Endothelial cell of umbilical vein (primary cell): Measurements from ENCODE around the gene ADAM8. TPM values are rescaled to one million over a fixed set of nuclear protein-coding genes. Genes with fewer than 3 reads are reported as not detected.

Experiments used
- BruUV-seq: library from RNA; stranded (reverse); fragments of 400-500 nt; replicated peaks from 2 replicates; lab custom pipeline; 2021; lab: Mats Ljungman, UMichigan
- CTCF ChIA-PET: fragments of 300-600, 350-600 bp; sonication (Branson Sonifier 250); formaldehyde crosslinking; loops from one replicate; lab custom pipeline; 2021; ENCODE audit warnings: antibody characterized with exemption, inconsistent platforms; lab: Charles Lee
- POLR2A ChIA-PET: fragments of 300-600, 350-600 bp; sonication (Branson Sonifier 250); formaldehyde crosslinking; loops from one replicate; lab custom pipeline; 2021; ENCODE audit warnings: antibody characterized with exemption, inconsistent platforms; lab: Charles Lee
- DNase-seq: peaks from one replicate; pipeline ENCODE4 v3.0.0-alpha.2; 2011; ENCODE audit warnings: low read depth, low spot score
- FAIRE-seq: peaks from 2 replicates; lab custom pipeline; 2011; peaks lifted over from hg19 to GRCh38; lab: Jason Lieb, UNC
- H2AFZ ChIP-seq: 2 replicates; pipeline ENCODE4 v1.6.0; 2012; ENCODE audit warnings: low read depth, low read length, control low read depth, inconsistent platforms
- H3K27ac ChIP-seq: 2 replicates; pipeline ENCODE4 v1.5.1; 2011; ENCODE audit warnings: low read depth, mild to moderate bottlenecking, control low read depth, low read length, moderate library complexity; ENCODE audit not compliant: insufficient read depth
- H3K27me3 ChIP-seq, 2 experiments: 2 replicates each; pipeline versions ENCODE4 v1.6.0 to v1.6.1; 2011; ENCODE audit warnings: low read length in 2 of 2, mixed read lengths in 1 of 2; ENCODE audit not compliant: control insufficient read depth in 2 of 2, insufficient read depth in 2 of 2
- H3K36me3 ChIP-seq, 2 experiments: 2 replicates in 1 of 2; 3 replicates in 1 of 2; pipeline ENCODE4 v1.5.1; 2011; ENCODE audit warnings: low read length in 2 of 2, mild to moderate bottlenecking in 1 of 2, moderate library complexity in 1 of 2; ENCODE audit not compliant: control insufficient read depth in 2 of 2, insufficient read depth in 2 of 2; ENCODE audit errors: extremely low read depth in 1 of 2
- H3K4me1 ChIP-seq: 3 replicates; pipeline ENCODE4 v1.5.1; 2011; ENCODE audit warnings: mild to moderate bottlenecking, low read length; ENCODE audit not compliant: control insufficient read depth, insufficient read depth; ENCODE audit errors: extremely low read depth
- H3K4me2 ChIP-seq: 2 replicates; pipeline ENCODE4 v1.6.1; 2011; ENCODE audit warnings: low read length, control low read depth, mixed read lengths; ENCODE audit not compliant: insufficient read depth
- H3K4me3 ChIP-seq, 3 experiments: fragments of 200-600 bp in 1 of 3; sonication (generic), shearing (Covaris generic) in 1 of 3; replicated peaks in 1 of 3; 2 replicates each; pipeline ENCODE4 v1.5.1; 2011 to 2016; ENCODE audit warnings: control low read depth in 3 of 3, low read length in 3 of 3, mild to moderate bottlenecking in 2 of 3, inconsistent platforms in 1 of 3, low read depth in 1 of 3, moderate library complexity in 1 of 3; ENCODE audit not compliant: insufficient read depth in 1 of 3
- H3K79me2 ChIP-seq: 2 replicates; pipeline ENCODE4 v1.6.0; 2012; ENCODE audit warnings: low read length, inconsistent platforms; ENCODE audit not compliant: control insufficient read depth, insufficient read depth
- H3K9ac ChIP-seq: replicated peaks from 2 replicates; pipeline ENCODE3; 2011; ENCODE audit warnings: low read length, control low read depth; ENCODE audit not compliant: insufficient read depth; ENCODE audit errors: extremely low read depth
- H3K9me1 ChIP-seq: replicated peaks from 3 replicates; pipeline ENCODE4 v1.6.0; 2011; ENCODE audit warnings: mild to moderate bottlenecking, low read length; ENCODE audit not compliant: control insufficient read depth, insufficient read depth; ENCODE audit errors: extremely low read depth
- H3K9me3 ChIP-seq: replicated peaks from 2 replicates; pipeline ENCODE4 v1.5.1; 2012; ENCODE audit warnings: low read length, inconsistent platforms; ENCODE audit not compliant: control insufficient read depth, insufficient read depth
- H4K20me1 ChIP-seq: replicated peaks from 2 replicates; pipeline ENCODE3; 2011; ENCODE audit warnings: mild to moderate bottlenecking, low read length; ENCODE audit not compliant: control insufficient read depth, insufficient read depth; ENCODE audit errors: extremely low read depth
- CTCF ChIP-seq, 2 donors: IDR thresholded peaks; 1 replicate in 1 of 2; 2 replicates in 1 of 2; pipeline ENCODE4 v1.5.1; 2011; ENCODE audit warnings: low read length in 2 of 2, mild to moderate bottlenecking in 2 of 2, moderate library complexity in 2 of 2, control low read depth in 1 of 2, inconsistent platforms in 1 of 2, low read depth in 1 of 2; ENCODE audit not compliant: insufficient read depth in 1 of 2; ENCODE audit errors: extremely low read depth in 1 of 2
- EZH2 ChIP-seq: IDR thresholded peaks from 2 replicates; pipeline ENCODE4 v1.6.1; 2012; ENCODE audit warnings: borderline replicate concordance, low read depth, mild to moderate bottlenecking, moderate library complexity, low read length, inconsistent platforms; ENCODE audit not compliant: severe bottlenecking
- FOS ChIP-seq: IDR thresholded peaks from 2 replicates; pipeline ENCODE4 v1.6.1; 2011; ENCODE audit warnings: mild to moderate bottlenecking, low read length, moderate library complexity, borderline replicate concordance; ENCODE audit not compliant: insufficient read depth
- GATA2 ChIP-seq: IDR thresholded peaks from 2 replicates; pipeline ENCODE4 v1.7.0; 2011; ENCODE audit warnings: low read depth, mild to moderate bottlenecking, moderate library complexity, mixed read lengths, low read length; ENCODE audit not compliant: insufficient read length, insufficient read depth
- JUN ChIP-seq: IDR thresholded peaks from 2 replicates; pipeline ENCODE4 v1.6.1; 2011; ENCODE audit warnings: borderline replicate concordance, low read depth; ENCODE audit not compliant: insufficient read length, insufficient read depth
- MAX ChIP-seq: IDR thresholded peaks from 2 replicates; pipeline ENCODE4 v1.6.1; 2011; ENCODE audit not compliant: insufficient read depth, insufficient read length
- MYC ChIP-seq: IDR thresholded peaks from one replicate; pipeline ENCODE4 v1.6.1; 2011; ENCODE audit warnings: mild to moderate bottlenecking, low read depth, low read length
- POLR2A ChIP-seq: IDR thresholded peaks from 2 replicates; pipeline ENCODE4 v1.6.1; 2012; ENCODE audit warnings: low read depth, mild to moderate bottlenecking, control low read depth, low read length
- POLR2AphosphoS5 ChIP-seq: IDR thresholded peaks from 2 replicates; pipeline ENCODE4 v1.6.1; 2012; ENCODE audit warnings: low read depth, mild to moderate bottlenecking, control low read depth, low read length, moderate library complexity; ENCODE audit not compliant: insufficient read depth
- dilution Hi-C: fragments of 300-500 bp; cut with MboI; formaldehyde crosslinking; loops from one replicate; pipeline ENCODE4 v1.15.0; 2019; ENCODE audit warnings: low sequenced_read_pairs; ENCODE audit not compliant: extremely low pct_ligation_motif_present
- intact Hi-C: fragments of 100-400 bp; cut with micrococcal nuclease; formaldehyde crosslinking; loops from one replicate; pipeline ENCODE4 v1.10.0; 2022
- polyA plus RNA-seq, 4 experiments: library from polyadenylated mRNA; depleted of rRNA in 3 of 4; stranded (reverse) in 3 of 4; unstranded in 1 of 4; fragments of >200 nt; gene quantifications; 2 replicates each; pipeline versions ENCODE4 v1.2.1 to v1.2.3, GENCODE V29; 2011 to 2012; ENCODE audit warnings: missing spikeins in 1 of 4
- total RNA-seq: library from RNA; stranded (reverse); gene quantifications from 2 replicates; pipeline ENCODE4 v1.2.3, GENCODE V29; 2021

The ADAM8 gene
- total and polyA plus RNA-seq, 2 donors (not counting 3 experiments of a cell fraction or from before 2014, with no cell fraction given): 0.51 to 0.55 TPM

GRCh38 chr10:133224756-133225372, 51.8 kb downstream of the ADAM8 start:
- intact Hi-C loops (no loop called here), dilution Hi-C loops (no loop called here)
- no peak for FAIRE-seq
- DNase-seq: no peak
- Histone ChIP-seq H3K4me2 (no peak overlapping the region), H3K79me2 (no peaks in the 10 kb centered on the region), H3K4me3 (no peak overlapping the region), H4K20me1 (no peaks in the 10 kb centered on the region), H3K27ac (no peak overlapping the region), H3K36me3 (no peaks in the 10 kb centered on the region), H3K9me3 (no peaks in the 10 kb centered on the region), H3K9me1 (no peaks in the 10 kb centered on the region), H3K4me1 (no peaks in the 10 kb centered on the region), H3K27me3 (peaks cover 9 to 12% of the 10 kb centered on the region in 2 experiments), H3K9ac (no peak overlapping the region), H2AFZ (no peak overlapping the region)
- ChIA-PET POLR2A (no interaction called here), CTCF (no interaction called here)
- no peak for TF ChIP-seq EZH2
- no peak for TF ChIP-seq GATA2
- no peak for TF ChIP-seq FOS
- TF ChIP-seq CTCF (IDR thresholded peaks at IDR 0.05; ENCODE audit: extremely low read depth in 1 of 2, insufficient read depth in 1 of 2, low read depth in 1 of 2, low read length in 2 of 2): no peak
- no peak for TF ChIP-seq POLR2A
- no peak for TF ChIP-seq JUN
- TF ChIP-seq MAX: no peak
- TF ChIP-seq MYC: no peak
- TF ChIP-seq POLR2AphosphoS5: no peak
- BruUV-seq: no TSS peak
